HEK293 (cell line): ENCODE data around the gene TM7SF2.

Experiments used
- CTCF ChIA-PET: fragments of 350-600 bp; formaldehyde crosslinking; extraction: SDS; loops from one replicate; lab custom pipeline; 2021; ENCODE audit warnings: antibody characterized with exemption; lab: Yijun Ruan, JAX
- POLR2A ChIA-PET: fragments of 300-600 bp; formaldehyde crosslinking; extraction: SDS; loops from one replicate; lab custom pipeline; 2020; ENCODE audit warnings: antibody characterized with exemption, inconsistent platforms; lab: Yijun Ruan, JAX
- H3K27ac ChIP-seq: fragments of 200-500 bp; sonication (Bioruptor generic); 2 replicates; pipeline ENCODE4 v1.5.1; 2014; ENCODE audit warnings: low read depth, low read length, control low read depth, inconsistent platforms; ENCODE audit errors: extremely low read depth
- H3K36me3 ChIP-seq, 2 experiments: fragments of 200-500 bp in 1 of 2; sonication (Bioruptor generic) in 1 of 2; 1 replicate in 1 of 2; 2 replicates in 1 of 2; pipeline ENCODE4 v1.5.1; 2014 to 2017; ENCODE audit warnings: inconsistent platforms in 2 of 2, low read length in 2 of 2; ENCODE audit not compliant: control insufficient read depth in 2 of 2, insufficient read depth in 1 of 2
- H3K4me1 ChIP-seq: fragments of 200-500 bp; sonication (Bioruptor generic); 2 replicates; pipeline ENCODE4 v1.5.1; 2014; ENCODE audit warnings: mild to moderate bottlenecking, low read length, inconsistent platforms; ENCODE audit not compliant: control insufficient read depth, insufficient read depth
- H3K4me3 ChIP-seq: 2 replicates; pipeline ENCODE4 v1.5.1; 2011; ENCODE audit warnings: low read depth, mild to moderate bottlenecking, control low read depth, low read length, moderate library complexity
- H3K9me3 ChIP-seq: fragments of 200-500 bp; sonication (Bioruptor generic); 2 replicates; pipeline ENCODE4 v1.5.1; 2014; ENCODE audit warnings: low read depth, low read length, inconsistent platforms; ENCODE audit not compliant: control insufficient read depth, insufficient read depth
- GFI1B ChIP-seq: fragments of 450-650 bp; formaldehyde crosslinking; IDR thresholded peaks from 2 replicates; pipeline ENCODE4 v1.5.1; 2016; ENCODE audit warnings: missing biosample characterization, missing genetic modification characterization
- GLIS2 ChIP-seq: fragments of 450-650 bp; formaldehyde crosslinking; IDR thresholded peaks from 2 replicates; pipeline ENCODE4 v1.5.1; 2016; ENCODE audit warnings: missing biosample characterization, missing genetic modification characterization
- KLF1 ChIP-seq: fragments of 450-650 bp; formaldehyde crosslinking; IDR thresholded peaks from 2 replicates; pipeline ENCODE4 v1.5.1; 2016; ENCODE audit warnings: missing biosample characterization, missing genetic modification characterization
- SCRT2 ChIP-seq: fragments of 450-650 bp; formaldehyde crosslinking; IDR thresholded peaks from 2 replicates; pipeline ENCODE4 v1.5.1; 2016; ENCODE audit warnings: missing biosample characterization, missing genetic modification characterization
- YY1 ChIP-seq: fragments of 450-650 bp; formaldehyde crosslinking; IDR thresholded peaks from 2 replicates; pipeline ENCODE4 v1.5.1; 2018; ENCODE audit warnings: missing biosample characterization, missing genetic modification characterization
- YY2 ChIP-seq: fragments of 450-650 bp; formaldehyde crosslinking; IDR thresholded peaks from 2 replicates; pipeline ENCODE4 v1.5.1; 2016; ENCODE audit warnings: missing biosample characterization, missing genetic modification characterization
- ZFP41 ChIP-seq: fragments of 450-650 bp; formaldehyde crosslinking; IDR thresholded peaks from 2 replicates; pipeline ENCODE4 v1.5.1; 2016; ENCODE audit warnings: missing biosample characterization, missing genetic modification characterization, borderline replicate concordance
- ZNF10 ChIP-seq: fragments of 450-650 bp; formaldehyde crosslinking; IDR thresholded peaks from 2 replicates; pipeline ENCODE4 v1.5.1; 2017; ENCODE audit warnings: missing biosample characterization, missing genetic modification characterization
- ZNF121 ChIP-seq: fragments of 450-650 bp; formaldehyde crosslinking; IDR thresholded peaks from 2 replicates; pipeline ENCODE4 v1.5.1; 2016; ENCODE audit warnings: missing biosample characterization, missing genetic modification characterization
- ZNF2 ChIP-seq: fragments of 450-650 bp; formaldehyde crosslinking; IDR thresholded peaks from 2 replicates; pipeline ENCODE4 v1.5.1; 2016; ENCODE audit warnings: missing biosample characterization, missing genetic modification characterization
- ZNF292 ChIP-seq: fragments of 450-650 bp; formaldehyde crosslinking; IDR thresholded peaks from 2 replicates; pipeline ENCODE4 v1.5.1; 2016; ENCODE audit warnings: low read depth, missing biosample characterization, missing genetic modification characterization, borderline replicate concordance
- ZNF394 ChIP-seq: fragments of 450-650 bp; formaldehyde crosslinking; IDR thresholded peaks from 2 replicates; pipeline ENCODE4 v1.5.1; 2016; ENCODE audit warnings: missing biosample characterization, missing genetic modification characterization, mild to moderate bottlenecking, moderate library complexity, borderline replicate concordance
- ZNF561 ChIP-seq: fragments of 450-650 bp; IDR thresholded peaks from 2 replicates; pipeline ENCODE4 v1.5.1; 2018; ENCODE audit warnings: missing biosample characterization, missing genetic modification characterization, borderline replicate concordance
- ZNF777 ChIP-seq: fragments of 450-650 bp; formaldehyde crosslinking; IDR thresholded peaks from 2 replicates; pipeline ENCODE4 v1.5.1; 2017; ENCODE audit warnings: missing biosample characterization, missing genetic modification characterization, borderline replicate concordance
- ZNF791 ChIP-seq: fragments of 450-650 bp; formaldehyde crosslinking; IDR thresholded peaks from 2 replicates; pipeline ENCODE4 v1.5.1; 2016; ENCODE audit warnings: missing biosample characterization, missing genetic modification characterization
- ZSCAN16 ChIP-seq: fragments of 450-650 bp; formaldehyde crosslinking; IDR thresholded peaks from 2 replicates; pipeline ENCODE4 v1.5.1; 2016; ENCODE audit warnings: missing biosample characterization, missing genetic modification characterization
- TF ChIP-seq, protein P1 (sequence below): fragments of 450-650 bp; formaldehyde crosslinking; IDR thresholded peaks from 2 replicates; pipeline ENCODE4 v1.5.1; 2016; ENCODE audit warnings: missing biosample characterization, missing genetic modification characterization
- TF ChIP-seq, protein P2 (sequence below): fragments of 450-650 bp; formaldehyde crosslinking; IDR thresholded peaks from 2 replicates; pipeline ENCODE4 v1.5.1; 2016; ENCODE audit warnings: missing biosample characterization, missing genetic modification characterization
- TF ChIP-seq, protein P3 (sequence below): fragments of 450-650 bp; formaldehyde crosslinking; IDR thresholded peaks from 2 replicates; pipeline ENCODE4 v1.5.1; 2016; ENCODE audit warnings: missing biosample characterization, missing genetic modification characterization, borderline replicate concordance
- TF ChIP-seq, protein P4 (sequence below): fragments of 450-650 bp; formaldehyde crosslinking; IDR thresholded peaks from 2 replicates; pipeline ENCODE4 v1.5.1; 2016; ENCODE audit warnings: missing biosample characterization, missing genetic modification characterization
- TF ChIP-seq, protein P5 (sequence below): fragments of 450-650 bp; formaldehyde crosslinking; IDR thresholded peaks from 2 replicates; pipeline ENCODE4 v1.5.1; 2016; ENCODE audit warnings: missing biosample characterization, missing genetic modification characterization
- TF ChIP-seq, protein P6 (sequence below): fragments of 450-650 bp; formaldehyde crosslinking; IDR thresholded peaks from 2 replicates; pipeline ENCODE4 v1.5.1; 2016; ENCODE audit warnings: missing biosample characterization, missing genetic modification characterization

Gene TM7SF2

DNA sequence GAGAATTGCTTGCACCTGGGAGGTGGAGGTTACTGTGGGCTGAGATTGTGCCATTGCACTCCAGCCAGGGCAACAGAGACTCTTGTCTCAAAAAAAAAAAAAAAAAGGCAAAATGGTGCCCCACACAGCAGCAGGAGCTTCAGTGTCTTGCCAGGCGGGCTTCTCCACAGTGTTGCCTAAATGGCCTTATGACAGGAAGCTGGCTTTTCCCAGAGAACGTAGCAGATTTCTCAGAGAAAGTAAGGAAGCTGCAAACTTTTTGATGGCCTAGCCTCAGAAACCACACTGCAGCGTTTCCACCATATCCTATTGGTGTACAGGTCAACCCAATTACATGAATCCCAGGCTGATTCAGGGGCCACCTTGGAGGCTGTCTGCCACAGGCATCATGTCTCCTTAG lies 45.7 kb downstream of the TM7SF2 start:
- Histone ChIP-seq H3K36me3 (no peaks in the 10 kb centered on the region), H3K4me3 (no peak overlapping the region), H3K4me1 (no peaks in the 10 kb centered on the region), H3K27ac (no peak overlapping the region), H3K9me3 (no peaks in the 10 kb centered on the region)
- TF ChIP-seq ZNF777 (tag by site-specific recombination) (no peak), ZNF2 (tag by site-specific recombination) (no peak), ZFP41 (no peak), YY1 (no peak), ZNF394 (tag by site-specific recombination) (no peak), GFI1B (no peak), ZNF10 (tag by site-specific recombination) (no peak)
- TF ChIP-seq, protein P1, sequence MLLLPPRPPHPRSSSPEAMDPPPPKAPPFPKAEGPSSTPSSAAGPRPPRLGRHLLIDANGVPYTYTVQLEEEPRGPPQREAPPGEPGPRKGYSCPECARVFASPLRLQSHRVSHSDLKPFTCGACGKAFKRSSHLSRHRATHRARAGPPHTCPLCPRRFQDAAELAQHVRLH, result no peak
- TF ChIP-seq, protein P2, sequence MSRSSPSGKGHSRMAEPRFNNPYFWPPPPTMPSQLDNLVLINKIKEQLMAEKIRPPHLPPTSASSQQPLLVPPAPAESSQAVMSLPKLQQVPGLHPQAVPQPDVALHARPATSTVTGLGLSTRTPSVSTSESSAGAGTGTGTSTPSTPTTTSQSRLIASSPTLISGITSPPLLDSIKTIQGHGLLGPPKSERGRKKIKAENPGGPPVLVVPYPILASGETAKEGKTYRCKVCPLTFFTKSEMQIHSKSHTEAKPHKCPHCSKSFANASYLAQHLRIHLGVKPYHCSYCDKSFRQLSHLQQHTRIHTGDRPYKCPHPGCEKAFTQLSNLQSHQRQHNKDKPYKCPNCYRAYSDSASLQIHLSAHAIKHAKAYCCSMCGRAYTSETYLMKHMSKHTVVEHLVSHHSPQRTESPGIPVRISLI (tag by site-specific recombination), result no peak
- TF ChIP-seq, protein P3, sequence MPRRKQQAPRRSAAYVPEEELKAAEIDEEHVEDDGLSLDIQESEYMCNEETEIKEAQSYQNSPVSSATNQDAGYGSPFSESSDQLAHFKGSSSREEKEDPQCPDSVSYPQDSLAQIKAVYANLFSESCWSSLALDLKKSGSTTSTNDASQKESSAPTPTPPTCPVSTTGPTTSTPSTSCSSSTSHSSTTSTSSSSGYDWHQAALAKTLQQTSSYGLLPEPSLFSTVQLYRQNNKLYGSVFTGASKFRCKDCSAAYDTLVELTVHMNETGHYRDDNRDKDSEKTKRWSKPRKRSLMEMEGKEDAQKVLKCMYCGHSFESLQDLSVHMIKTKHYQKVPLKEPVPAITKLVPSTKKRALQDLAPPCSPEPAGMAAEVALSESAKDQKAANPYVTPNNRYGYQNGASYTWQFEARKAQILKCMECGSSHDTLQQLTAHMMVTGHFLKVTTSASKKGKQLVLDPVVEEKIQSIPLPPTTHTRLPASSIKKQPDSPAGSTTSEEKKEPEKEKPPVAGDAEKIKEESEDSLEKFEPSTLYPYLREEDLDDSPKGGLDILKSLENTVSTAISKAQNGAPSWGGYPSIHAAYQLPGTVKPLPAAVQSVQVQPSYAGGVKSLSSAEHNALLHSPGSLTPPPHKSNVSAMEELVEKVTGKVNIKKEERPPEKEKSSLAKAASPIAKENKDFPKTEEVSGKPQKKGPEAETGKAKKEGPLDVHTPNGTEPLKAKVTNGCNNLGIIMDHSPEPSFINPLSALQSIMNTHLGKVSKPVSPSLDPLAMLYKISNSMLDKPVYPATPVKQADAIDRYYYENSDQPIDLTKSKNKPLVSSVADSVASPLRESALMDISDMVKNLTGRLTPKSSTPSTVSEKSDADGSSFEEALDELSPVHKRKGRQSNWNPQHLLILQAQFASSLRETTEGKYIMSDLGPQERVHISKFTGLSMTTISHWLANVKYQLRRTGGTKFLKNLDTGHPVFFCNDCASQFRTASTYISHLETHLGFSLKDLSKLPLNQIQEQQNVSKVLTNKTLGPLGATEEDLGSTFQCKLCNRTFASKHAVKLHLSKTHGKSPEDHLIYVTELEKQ (tag by site-specific recombination), result no peak
- CTCF ChIA-PET, result no interaction called here
- POLR2A ChIA-PET, result no interaction called here

DNA sequence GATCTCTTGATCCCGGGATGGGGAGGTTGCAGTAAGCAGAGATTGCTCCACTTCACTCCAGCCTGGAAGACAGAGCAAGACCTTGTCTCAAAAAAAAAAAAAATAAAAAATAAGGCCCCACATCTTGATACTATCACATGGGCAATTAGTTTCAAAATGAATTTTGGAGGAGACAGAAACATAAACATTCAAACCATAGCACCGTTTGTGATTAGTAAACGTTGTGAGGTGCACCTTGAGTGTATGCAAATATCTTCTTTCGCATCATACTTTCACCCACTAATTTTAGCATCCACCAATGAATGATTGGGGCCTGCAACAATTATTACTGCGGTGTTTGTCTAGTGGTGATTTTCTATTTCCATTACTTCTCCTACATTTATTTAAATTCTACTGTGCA lies 47.3 kb downstream of the TM7SF2 start:
- H3K27ac ChIP-seq, result no peak overlapping the region
- H3K9me3 ChIP-seq, result no peaks in the 10 kb centered on the region
- H3K4me3 ChIP-seq, result no peak overlapping the region
- ChIA-PET POLR2A (interaction anchor here (0.7 kb wide), 1 partner anchor 19 kb away, joined by 3 read pairs; no protein-coding TSS in a partner anchor), CTCF (interaction anchor here (1.0 kb wide), 1 partner anchor 46 kb away, joined by 3 read pairs; no protein-coding TSS in a partner anchor)
- no peaks in the 10 kb centered on the region for H3K36me3 ChIP-seq
- H3K4me1 ChIP-seq, result no peaks in the 10 kb centered on the region
- TF ChIP-seq ZNF121 (no peak), YY2 (tag by site-specific recombination) (no peak), ZNF791 (tag by site-specific recombination) (no peak), ZNF777 (tag by site-specific recombination) (no peak), GLIS2 (tag by site-specific recombination) (no peak), ZSCAN16 (no peak), ZNF292 (no peak), KLF1 (no peak), SCRT2 (tag by site-specific recombination) (no peak), ZNF561 (no peak)
- TF ChIP-seq, protein P4, sequence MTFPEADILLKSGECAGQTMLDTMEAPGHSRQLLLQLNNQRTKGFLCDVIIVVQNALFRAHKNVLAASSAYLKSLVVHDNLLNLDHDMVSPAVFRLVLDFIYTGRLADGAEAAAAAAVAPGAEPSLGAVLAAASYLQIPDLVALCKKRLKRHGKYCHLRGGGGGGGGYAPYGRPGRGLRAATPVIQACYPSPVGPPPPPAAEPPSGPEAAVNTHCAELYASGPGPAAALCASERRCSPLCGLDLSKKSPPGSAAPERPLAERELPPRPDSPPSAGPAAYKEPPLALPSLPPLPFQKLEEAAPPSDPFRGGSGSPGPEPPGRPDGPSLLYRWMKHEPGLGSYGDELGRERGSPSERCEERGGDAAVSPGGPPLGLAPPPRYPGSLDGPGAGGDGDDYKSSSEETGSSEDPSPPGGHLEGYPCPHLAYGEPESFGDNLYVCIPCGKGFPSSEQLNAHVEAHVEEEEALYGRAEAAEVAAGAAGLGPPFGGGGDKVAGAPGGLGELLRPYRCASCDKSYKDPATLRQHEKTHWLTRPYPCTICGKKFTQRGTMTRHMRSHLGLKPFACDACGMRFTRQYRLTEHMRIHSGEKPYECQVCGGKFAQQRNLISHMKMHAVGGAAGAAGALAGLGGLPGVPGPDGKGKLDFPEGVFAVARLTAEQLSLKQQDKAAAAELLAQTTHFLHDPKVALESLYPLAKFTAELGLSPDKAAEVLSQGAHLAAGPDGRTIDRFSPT (tag by site-specific recombination), result no peak
- TF ChIP-seq, protein P3 (tag by site-specific recombination), result no peak
- TF ChIP-seq, protein P5, sequence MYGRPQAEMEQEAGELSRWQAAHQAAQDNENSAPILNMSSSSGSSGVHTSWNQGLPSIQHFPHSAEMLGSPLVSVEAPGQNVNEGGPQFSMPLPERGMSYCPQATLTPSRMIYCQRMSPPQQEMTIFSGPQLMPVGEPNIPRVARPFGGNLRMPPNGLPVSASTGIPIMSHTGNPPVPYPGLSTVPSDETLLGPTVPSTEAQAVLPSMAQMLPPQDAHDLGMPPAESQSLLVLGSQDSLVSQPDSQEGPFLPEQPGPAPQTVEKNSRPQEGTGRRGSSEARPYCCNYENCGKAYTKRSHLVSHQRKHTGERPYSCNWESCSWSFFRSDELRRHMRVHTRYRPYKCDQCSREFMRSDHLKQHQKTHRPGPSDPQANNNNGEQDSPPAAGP (tag by site-specific recombination), result no peak
- TF ChIP-seq, protein P6, sequence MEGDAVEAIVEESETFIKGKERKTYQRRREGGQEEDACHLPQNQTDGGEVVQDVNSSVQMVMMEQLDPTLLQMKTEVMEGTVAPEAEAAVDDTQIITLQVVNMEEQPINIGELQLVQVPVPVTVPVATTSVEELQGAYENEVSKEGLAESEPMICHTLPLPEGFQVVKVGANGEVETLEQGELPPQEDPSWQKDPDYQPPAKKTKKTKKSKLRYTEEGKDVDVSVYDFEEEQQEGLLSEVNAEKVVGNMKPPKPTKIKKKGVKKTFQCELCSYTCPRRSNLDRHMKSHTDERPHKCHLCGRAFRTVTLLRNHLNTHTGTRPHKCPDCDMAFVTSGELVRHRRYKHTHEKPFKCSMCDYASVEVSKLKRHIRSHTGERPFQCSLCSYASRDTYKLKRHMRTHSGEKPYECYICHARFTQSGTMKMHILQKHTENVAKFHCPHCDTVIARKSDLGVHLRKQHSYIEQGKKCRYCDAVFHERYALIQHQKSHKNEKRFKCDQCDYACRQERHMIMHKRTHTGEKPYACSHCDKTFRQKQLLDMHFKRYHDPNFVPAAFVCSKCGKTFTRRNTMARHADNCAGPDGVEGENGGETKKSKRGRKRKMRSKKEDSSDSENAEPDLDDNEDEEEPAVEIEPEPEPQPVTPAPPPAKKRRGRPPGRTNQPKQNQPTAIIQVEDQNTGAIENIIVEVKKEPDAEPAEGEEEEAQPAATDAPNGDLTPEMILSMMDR (tag by site-specific recombination), result no peak
